Measurements from ENCODE around the gene IFNK.
"Not testable (repeated sequence)": the region's sequence is repeated elsewhere in the genome, so short reads cannot be mapped to it uniquely, and the experiment has no call there.

The IFNK gene

DNA sequence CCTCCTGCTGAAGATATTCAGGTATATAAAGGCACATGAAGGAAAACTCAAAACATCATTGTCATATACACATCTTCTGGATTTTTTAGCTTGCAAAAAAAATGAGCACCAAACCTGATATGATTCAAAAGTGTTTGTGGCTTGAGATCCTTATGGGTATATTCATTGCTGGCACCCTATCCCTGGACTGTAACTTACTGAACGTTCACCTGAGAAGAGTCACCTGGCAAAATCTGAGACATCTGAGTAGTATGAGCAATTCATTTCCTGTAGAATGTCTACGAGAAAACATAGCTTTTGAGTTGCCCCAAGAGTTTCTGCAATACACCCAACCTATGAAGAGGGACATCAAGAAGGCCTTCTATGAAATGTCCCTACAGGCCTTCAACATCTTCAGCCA lies at the start of gene IFNK:
Gene IFNK, plus strand, starts transcription at position 55 of the 400 bp plus-strand sequence. Its CDS starts 47 bp downstream, at position 102.
- no peak for DNase-seq

GRCh38 chr9:27474305-27474704 lies 49.8 kb upstream of the IFNK start:
- DNase-seq, result no peak

GRCh38 chr9:27475057-27475595 lies 49.0 kb upstream of the IFNK start:
- DNase-seq, result no peak

GRCh38 chr9:27476870-27477515 lies 47.1 kb upstream of the IFNK start:
- no peak for DNase-seq

DNA sequence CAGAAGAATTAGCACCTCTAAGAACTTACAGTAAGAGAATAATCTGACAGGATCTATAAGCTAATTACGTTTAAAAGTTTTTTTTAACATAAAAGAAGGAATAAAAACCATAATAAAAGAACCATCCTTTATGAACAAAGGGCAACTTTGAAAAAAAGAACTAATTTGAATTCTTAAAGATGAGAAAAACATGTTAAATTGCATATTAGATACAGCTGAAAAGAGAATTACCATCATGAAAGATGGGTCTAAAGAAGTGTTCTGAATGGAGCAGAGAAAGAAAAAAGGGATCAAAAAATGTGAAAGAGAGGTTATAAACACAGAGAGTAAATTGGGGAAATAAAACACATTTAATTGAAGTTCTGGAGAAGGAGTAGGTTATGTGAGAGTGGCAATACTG lies 45.8 kb upstream of the IFNK start:
- no peak for DNase-seq

- no peak for DNase-seq
Observed at GRCh38 chr9:27482709-27483108, 41.4 kb upstream of the IFNK start.

- no peak for DNase-seq
Observed at GRCh38 chr9:27483576-27483975, 40.5 kb upstream of the IFNK start.

GRCh38 chr9:27485158-27485557 lies 38.9 kb upstream of the IFNK start:
- peak; percentile 16 for DNase-seq

DNA sequence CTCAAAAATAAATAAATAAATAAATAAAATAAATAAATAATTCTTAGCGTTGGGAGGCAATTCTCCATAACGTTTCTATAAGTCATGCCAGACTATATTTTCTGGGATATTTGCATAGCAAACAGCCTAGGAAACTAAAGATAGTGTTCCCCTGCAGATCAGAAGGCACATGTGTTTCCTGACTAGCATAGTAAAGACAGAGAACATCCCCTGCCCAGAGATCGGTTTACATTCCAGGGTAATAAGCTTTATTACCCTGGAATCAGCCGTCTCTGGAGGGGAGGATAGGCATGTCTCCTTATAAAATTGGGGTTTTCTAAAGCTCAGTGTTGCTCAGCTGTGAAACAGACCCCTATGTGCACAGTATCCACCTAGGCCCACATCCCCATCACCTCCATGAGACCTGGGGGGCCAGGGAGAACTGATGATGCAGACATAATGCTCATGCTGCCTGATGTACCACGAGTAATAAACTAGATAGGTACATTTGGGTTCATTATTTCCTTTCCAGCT lies 36.9 kb upstream of the IFNK start:
- DNase-seq, result no peak

DNA sequence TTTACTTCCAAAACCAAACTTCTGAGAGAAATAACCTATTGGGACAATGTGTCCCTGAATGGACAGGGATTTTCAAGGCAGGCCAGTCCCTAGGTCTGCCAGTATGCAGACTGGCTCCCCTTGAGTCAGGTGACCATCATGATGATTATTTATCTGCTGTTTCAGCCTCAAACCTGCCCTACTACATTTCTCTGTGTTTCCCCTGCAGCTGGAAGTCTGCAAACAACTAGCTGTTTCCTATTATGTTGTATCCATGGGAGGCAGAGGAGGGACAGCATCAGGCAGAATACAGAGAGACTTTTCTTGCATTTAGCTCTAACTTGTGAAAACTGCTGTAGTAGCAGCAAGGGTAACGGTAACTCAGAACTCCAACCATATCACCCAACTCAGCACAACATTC lies 36.2 kb upstream of the IFNK start:
- DNase-seq, result no peak

GRCh38 chr9:27489087-27489876 lies 34.8 kb upstream of the IFNK start:
- no peak for DNase-seq

DNA sequence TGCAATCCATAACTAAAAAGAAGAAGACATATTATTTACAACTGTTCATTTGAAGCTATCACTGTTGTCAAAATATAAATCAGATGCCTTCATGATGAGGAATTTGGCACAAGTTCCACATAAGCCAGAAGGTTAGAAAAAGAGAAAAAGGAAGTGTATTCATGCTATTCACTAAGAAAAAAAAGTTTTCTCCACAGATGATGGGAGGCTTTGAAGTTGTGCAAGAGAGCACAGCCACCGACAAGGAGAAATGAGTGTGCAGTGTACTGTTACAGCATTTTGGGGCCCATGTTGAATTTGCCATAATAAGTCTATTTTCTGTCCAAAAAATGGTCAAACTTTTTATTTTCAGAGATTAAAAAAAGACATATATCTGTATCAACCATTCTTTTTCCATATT lies 32.9 kb upstream of the IFNK start:
- DNase-seq, result no peak

DNA sequence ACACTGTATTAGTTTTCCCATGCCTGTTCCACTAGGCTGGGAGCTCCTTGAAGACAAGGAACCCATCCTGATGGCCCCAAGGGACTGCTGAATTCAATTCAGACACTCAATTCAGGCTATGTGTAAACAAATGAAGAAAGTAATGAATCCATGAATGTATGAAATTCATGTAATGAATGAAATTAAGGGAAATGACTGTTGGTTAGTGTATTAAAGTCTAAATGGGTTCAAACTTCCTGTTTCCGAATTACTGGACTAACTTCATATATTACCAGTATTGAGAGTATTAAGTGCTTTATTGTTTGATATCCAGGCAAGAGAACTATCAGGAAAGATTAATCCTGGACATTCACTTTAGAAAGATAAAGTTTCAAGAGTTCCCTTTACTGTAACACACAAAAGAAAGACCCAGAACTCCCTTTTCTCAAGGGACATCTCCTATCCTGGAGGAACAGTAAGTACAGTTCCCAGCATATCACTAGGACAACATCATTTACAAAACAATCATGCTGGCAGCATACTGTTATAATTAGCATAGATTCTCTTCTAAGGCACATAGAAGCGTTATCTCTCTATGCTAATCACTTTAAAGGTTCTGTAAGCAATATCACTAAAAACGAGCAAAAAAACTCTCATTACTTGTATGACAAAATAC lies 28.5 kb upstream of the IFNK start:
- DNase-seq, result no peak

GRCh38 chr9:27496135-27496504 lies 28.0 kb upstream of the IFNK start:
- DNase-seq, result no peak

- DNase-seq, result no peak
Observed at GRCh38 chr9:27497883-27498417, 26.1 kb upstream of the IFNK start.

DNA sequence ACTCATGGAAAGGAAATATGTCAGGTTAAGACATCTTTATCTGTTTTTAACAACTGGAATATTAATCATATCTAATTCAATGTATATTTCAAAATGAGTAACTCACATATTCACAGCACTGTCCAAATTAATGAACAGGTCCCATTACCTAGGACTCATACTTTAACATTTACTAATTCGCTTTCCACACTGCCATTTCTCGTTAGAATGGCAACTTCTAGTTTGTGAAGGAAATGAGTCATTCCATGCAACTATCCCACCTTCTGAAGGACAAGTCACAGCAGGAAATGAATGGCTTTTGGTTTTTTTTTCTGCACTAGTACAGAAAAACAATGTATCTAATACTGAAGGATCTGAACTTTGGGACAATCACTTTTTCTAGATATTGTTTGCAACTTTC lies 24.6 kb upstream of the IFNK start:
- DNase-seq, result no peak

GRCh38 chr9:27500902-27501301 lies 23.2 kb upstream of the IFNK start:
- not testable (repeated sequence) for DNase-seq

DNA sequence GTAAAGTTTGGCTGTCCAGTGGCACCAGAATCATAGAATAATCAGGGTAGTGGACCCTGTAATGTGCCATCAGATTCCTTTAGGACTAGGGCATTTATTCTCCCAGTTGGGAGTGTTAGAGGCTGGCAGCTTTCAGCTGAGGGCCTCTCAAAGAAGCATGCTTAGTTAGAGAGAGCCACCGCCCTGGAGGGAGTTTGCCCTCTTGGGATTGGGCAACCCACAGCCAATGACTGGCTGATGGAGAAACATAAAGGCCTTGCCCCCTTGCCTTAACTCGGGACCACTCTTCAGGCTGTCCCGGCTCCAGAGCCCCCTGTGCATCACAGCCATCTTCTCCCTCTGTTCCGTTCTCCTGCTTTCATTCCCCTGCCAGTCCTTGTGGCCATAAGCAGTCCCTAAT lies 20.5 kb upstream of the IFNK start:
- no peak for DNase-seq

DNA sequence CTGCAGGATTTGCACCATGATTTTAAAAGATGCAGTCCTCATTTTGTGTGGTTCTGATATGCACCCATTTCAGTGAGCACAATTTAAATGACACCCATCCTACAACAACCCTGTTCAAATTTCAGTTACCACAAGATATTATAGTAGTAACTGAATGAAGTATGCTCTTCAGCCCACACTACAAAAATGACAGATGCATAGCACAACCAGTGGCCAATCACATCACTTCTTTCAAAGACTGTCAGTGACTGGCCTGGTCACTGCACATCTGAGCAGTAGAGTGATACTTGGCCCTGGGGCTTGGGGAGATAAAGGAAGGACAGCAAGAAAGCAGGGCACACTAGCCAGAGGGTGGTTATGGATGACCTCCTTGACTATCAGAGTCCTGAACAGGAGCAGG lies 19.8 kb upstream of the IFNK start:
- DNase-seq, result no peak

GRCh38 chr9:27505744-27506161 lies 18.3 kb upstream of the IFNK start:
- no peak for DNase-seq

GRCh38 chr9:27506981-27507380 lies 17.1 kb upstream of the IFNK start:
- DNase-seq, result no peak

- DNase-seq, result no peak
Observed at GRCh38 chr9:27510780-27511179, 13.3 kb upstream of the IFNK start.

DNA sequence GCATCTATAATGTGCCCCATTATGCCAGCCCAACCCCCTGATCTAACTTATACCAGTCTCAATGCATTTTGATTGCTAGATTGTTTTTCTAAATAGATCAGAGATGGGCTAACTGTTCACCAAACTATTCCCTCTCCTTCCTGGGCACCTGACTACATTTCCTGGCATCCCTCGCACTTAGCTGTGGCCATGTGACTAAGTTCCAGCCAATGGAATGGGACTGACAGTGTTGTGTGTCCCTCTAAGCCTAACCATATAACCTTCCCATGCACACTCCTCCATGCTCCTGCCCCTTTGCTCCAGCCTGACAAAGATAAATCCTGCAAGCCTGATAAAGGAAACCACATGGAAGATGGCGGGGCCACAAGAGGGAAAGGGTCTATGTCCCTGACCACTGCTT lies 12.3 kb upstream of the IFNK start:
- DNase-seq, result no peak

Measured in RPMI8226 (cell line).